Activated B cell treated with CpG ODN at 0.5 μM for 24 hours (primary cell): ENCODE results near the gene RASD2. TPM values are rescaled to one million over a fixed set of nuclear protein-coding genes. Genes with fewer than 3 reads are reported as not detected.

Experiments used
- ATAC-seq: fragments of 200-7000 bp; cut with Tn5 transposase; one replicate; pipeline ENCODE4 v1.10.0; 2021; ENCODE audit warnings: low read depth, mild to moderate bottlenecking, moderate library complexity
- CTCF ChIA-PET: fragments of 350-600 bp; sonication (Branson Sonifier 250); formaldehyde crosslinking; loops from one replicate; lab custom pipeline; 2021; ENCODE audit warnings: antibody characterized with exemption; lab: Charles Lee
- POLR2A ChIA-PET: fragments of 350-600 bp; sonication (Branson Sonifier 250); formaldehyde crosslinking; loops from one replicate; lab custom pipeline; 2021; ENCODE audit warnings: antibody characterized with exemption; lab: Charles Lee
- DNase-seq: peaks from one replicate; pipeline ENCODE4 v3.0.0; 2022
- H3K27ac Mint-ChIP-seq: one replicate; pipeline ENCODE4 v1.8.0; 2020; ENCODE audit warnings: mixed read lengths
- H3K27me3 Mint-ChIP-seq: one replicate; pipeline ENCODE4 v1.8.0; 2021; ENCODE audit warnings: mixed read lengths
- H3K36me3 Mint-ChIP-seq: one replicate; pipeline ENCODE4 v1.8.0; 2021; ENCODE audit warnings: low read depth, mixed read lengths
- H3K4me1 Mint-ChIP-seq: one replicate; pipeline ENCODE4 v1.8.0; 2021; ENCODE audit warnings: mixed read lengths
- H3K4me3 Mint-ChIP-seq: one replicate; pipeline ENCODE4 v1.8.0; 2020; ENCODE audit warnings: mild to moderate bottlenecking, mixed read lengths
- H3K9me3 Mint-ChIP-seq: one replicate; pipeline ENCODE4 v1.8.0; 2020; ENCODE audit warnings: mixed read lengths
- intact Hi-C: fragments of 100-400 bp; cut with micrococcal nuclease; formaldehyde crosslinking; loops from one replicate; pipeline ENCODE4 v1.15.1; 2024
- total RNA-seq: library from RNA; stranded (reverse); gene quantifications from 2 replicates; pipeline ENCODE4 v1.2.3, GENCODE V29; 2022
- TF ChIP-seq, protein P1 (sequence below): fragments of 200-600 bp; IDR thresholded peaks from one replicate; pipeline ENCODE4 v1.8.0; 2022; ENCODE audit warnings: antibody characterized with exemption, mild to moderate bottlenecking

The RASD2 gene
- total RNA-seq, 1 donor from 2014 or later = not detected

- no peaks in the 10 kb centered on the region for H3K36me3 Mint-ChIP-seq
- peaks cover 4% of the 10 kb centered on the region for H3K9me3 Mint-ChIP-seq
- peaks cover 2% of the 10 kb centered on the region for H3K27me3 Mint-ChIP-seq
- peaks cover 13% of the 10 kb centered on the region for H3K4me1 Mint-ChIP-seq
- no peak overlapping the region for H3K4me3 Mint-ChIP-seq
- TF ChIP-seq, protein P1, sequence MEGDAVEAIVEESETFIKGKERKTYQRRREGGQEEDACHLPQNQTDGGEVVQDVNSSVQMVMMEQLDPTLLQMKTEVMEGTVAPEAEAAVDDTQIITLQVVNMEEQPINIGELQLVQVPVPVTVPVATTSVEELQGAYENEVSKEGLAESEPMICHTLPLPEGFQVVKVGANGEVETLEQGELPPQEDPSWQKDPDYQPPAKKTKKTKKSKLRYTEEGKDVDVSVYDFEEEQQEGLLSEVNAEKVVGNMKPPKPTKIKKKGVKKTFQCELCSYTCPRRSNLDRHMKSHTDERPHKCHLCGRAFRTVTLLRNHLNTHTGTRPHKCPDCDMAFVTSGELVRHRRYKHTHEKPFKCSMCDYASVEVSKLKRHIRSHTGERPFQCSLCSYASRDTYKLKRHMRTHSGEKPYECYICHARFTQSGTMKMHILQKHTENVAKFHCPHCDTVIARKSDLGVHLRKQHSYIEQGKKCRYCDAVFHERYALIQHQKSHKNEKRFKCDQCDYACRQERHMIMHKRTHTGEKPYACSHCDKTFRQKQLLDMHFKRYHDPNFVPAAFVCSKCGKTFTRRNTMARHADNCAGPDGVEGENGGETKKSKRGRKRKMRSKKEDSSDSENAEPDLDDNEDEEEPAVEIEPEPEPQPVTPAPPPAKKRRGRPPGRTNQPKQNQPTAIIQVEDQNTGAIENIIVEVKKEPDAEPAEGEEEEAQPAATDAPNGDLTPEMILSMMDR = no peak
- ATAC-seq = no peak
- POLR2A ChIA-PET = no interaction called here
- CTCF ChIA-PET = no interaction called here
- intact Hi-C loops = no loop called here
- DNase-seq = no peak
- no peak overlapping the region for H3K27ac Mint-ChIP-seq
Measured at GRCh38 chr22:35531676-35532075, 9.0 kb upstream of the RASD2 start.

GRCh38 chr22:35533365-35534029 is 7.1 kb upstream of the RASD2 start:
- Mint-ChIP-seq H3K27me3 (peaks cover 2% of the 10 kb centered on the region), H3K4me1 (peaks cover 5% of the 10 kb centered on the region), H3K9me3 (peaks cover 4% of the 10 kb centered on the region), H3K27ac (no peak overlapping the region), H3K36me3 (no peaks in the 10 kb centered on the region), H3K4me3 (no peak overlapping the region)
- ATAC-seq (no peak), DNase-seq (no peak)
- CTCF ChIA-PET = no interaction called here
- intact Hi-C loops = no loop called here
- TF ChIP-seq, protein P1 = no peak
- POLR2A ChIA-PET = no interaction called here

GRCh38 chr22:35534091-35534490 is 6.5 kb upstream of the RASD2 start:
- H3K36me3 Mint-ChIP-seq = no peaks in the 10 kb centered on the region
- peaks cover 6% of the 10 kb centered on the region for H3K27me3 Mint-ChIP-seq
- no peak overlapping the region for H3K4me3 Mint-ChIP-seq
- TF ChIP-seq, protein P1 = no peak
- H3K4me1 Mint-ChIP-seq = peaks cover 7% of the 10 kb centered on the region
- DNase-seq (no peak), ATAC-seq (no peak)
- ChIA-PET CTCF (no interaction called here), POLR2A (no interaction called here)
- intact Hi-C loops = no loop called here
- no peak overlapping the region for H3K27ac Mint-ChIP-seq
- peaks cover 4% of the 10 kb centered on the region for H3K9me3 Mint-ChIP-seq

- peaks cover 13% of the 10 kb centered on the region for H3K27me3 Mint-ChIP-seq
- ATAC-seq (no peak), DNase-seq (no peak)
- intact Hi-C loops = no loop called here
- ChIA-PET CTCF (interaction anchor here (0.6 kb wide), 1 partner anchor 356 kb away, joined by 3 read pairs; no protein-coding TSS in a partner anchor), POLR2A (no interaction called here)
- peaks cover 10% of the 10 kb centered on the region for H3K4me1 Mint-ChIP-seq
- TF ChIP-seq, protein P1 = no peak
- no peak overlapping the region for H3K27ac Mint-ChIP-seq
- no peaks in the 10 kb centered on the region for H3K9me3 Mint-ChIP-seq
- no peaks in the 10 kb centered on the region for H3K36me3 Mint-ChIP-seq
- H3K4me3 Mint-ChIP-seq = no peak overlapping the region
Measured at GRCh38 chr22:35537232-35537631, 3.4 kb upstream of the RASD2 start.

DNA sequence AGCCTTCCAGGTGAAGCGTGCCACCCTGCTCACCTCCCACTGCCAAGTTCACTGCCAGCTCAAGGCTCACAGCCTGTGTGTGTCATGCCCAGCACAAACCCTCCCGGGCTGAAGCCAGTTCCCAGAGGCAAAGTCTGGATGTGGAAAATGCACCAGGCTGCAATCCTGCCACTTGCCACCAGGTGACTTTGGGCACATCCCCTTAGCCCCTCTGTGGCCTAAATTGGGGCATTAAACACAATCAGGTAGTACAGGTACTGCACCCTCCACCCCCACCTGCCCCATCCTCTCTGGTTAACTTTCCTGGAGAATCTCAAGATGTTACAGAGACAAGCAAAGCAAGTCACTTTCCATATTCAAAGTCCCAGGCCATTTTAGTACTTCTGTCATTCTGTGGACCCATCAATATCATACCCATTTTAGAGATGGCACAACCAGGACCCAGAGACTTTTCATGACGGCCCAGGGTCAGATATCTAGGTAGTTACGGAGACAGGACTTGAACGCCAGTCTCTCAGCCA is 1.8 kb upstream of the RASD2 start:
- Mint-ChIP-seq H3K9me3 (no peaks in the 10 kb centered on the region), H3K27me3 (peaks cover 24% of the 10 kb centered on the region), H3K27ac (no peak overlapping the region), H3K36me3 (no peaks in the 10 kb centered on the region), H3K4me3 (peak overlapping the region; percentile 7), H3K4me1 (peaks cover 10% of the 10 kb centered on the region)
- intact Hi-C loops = no loop called here
- TF ChIP-seq, protein P1 = no peak
- POLR2A ChIA-PET = no interaction called here
- no peak for DNase-seq
- CTCF ChIA-PET = no interaction called here
- no peak for ATAC-seq
